IPS DF 19.7 (cell line): ENCODE results near the gene CTDSP1.

Experiments used
- DNase-seq: peaks from one replicate; pipeline ENCODE4 v3.0.0-alpha.2; 2013; ENCODE audit warnings: low read depth, low spot score

Gene CTDSP1

DNA sequence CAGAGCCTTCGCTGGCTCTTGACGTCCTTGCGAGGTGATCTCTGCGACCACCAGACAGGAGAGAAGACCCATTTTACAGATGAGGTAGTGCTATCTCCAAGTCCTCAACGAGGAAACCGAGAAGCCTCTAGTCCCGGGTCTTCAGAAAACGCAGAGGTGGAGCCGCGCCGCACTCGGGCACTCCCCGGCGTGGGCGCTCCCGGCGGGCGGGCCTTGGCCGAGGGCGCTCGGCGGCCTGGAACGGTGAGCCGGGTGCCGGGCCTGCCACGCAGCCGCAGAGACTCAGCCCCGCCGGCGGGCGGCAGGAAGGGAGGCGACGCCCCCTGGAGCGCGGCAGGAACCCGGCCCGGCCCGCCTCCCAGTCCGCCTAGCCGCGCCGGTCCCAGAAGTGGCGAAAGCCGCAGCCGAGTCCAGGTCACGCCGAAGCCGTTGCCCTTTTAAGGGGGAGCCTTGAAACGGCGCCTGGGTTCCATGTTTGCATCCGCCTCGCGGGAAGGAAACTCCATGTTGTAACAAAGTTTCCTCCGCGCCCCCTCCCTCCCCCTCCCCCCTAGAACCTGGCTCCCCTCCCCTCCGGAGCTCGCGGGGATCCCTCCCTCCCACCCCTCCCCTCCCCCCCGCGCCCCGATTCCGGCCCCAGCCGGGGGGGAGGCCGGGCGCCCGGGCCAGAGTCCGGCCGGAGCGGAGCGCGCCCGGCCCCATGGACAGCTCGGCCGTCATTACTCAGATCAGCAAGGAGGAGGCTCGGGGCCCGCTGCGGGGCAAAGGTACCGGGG, at the start of gene CTDSP1:
TSS of gene CTDSP1 (plus strand) at position 478 of the 776 bp plus-strand sequence. CDS start at position 701, 223 bp downstream.
- DNase-seq: peak; percentile 86

GRCh38 chr2:218354045-218354444, 45.6 kb upstream of the CTDSP1 start:
- DNase-seq: no peak

DNA sequence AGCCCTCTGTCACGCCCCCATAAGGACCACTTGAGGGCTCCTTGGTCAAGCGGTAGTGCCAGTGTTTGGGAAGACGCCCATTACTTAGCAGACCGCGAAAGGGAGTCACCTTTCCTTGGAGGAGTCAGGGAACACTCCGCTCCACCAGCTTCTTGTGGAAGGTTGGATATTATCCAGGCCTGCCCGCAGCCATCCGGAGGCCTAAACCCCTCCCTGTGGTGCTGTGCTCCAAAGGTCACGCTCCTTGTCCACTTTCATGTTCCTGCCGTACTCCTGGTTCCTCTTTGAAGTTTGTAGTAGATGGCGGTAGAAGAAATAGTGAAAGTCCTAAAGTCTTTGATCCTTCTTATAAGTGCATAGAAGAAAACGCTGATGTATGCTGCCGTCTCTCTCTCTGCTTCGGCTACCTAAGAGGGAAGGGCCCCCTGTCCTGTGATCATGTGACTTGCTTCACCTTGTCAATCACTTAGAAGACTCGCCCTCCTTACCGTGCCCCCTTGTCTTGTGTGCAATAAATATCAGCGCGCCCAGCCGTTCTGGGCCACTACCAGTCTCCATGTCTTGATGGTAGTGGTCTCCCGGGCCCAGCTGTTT, 44.7 kb upstream of the CTDSP1 start:
- no peak for DNase-seq

DNA sequence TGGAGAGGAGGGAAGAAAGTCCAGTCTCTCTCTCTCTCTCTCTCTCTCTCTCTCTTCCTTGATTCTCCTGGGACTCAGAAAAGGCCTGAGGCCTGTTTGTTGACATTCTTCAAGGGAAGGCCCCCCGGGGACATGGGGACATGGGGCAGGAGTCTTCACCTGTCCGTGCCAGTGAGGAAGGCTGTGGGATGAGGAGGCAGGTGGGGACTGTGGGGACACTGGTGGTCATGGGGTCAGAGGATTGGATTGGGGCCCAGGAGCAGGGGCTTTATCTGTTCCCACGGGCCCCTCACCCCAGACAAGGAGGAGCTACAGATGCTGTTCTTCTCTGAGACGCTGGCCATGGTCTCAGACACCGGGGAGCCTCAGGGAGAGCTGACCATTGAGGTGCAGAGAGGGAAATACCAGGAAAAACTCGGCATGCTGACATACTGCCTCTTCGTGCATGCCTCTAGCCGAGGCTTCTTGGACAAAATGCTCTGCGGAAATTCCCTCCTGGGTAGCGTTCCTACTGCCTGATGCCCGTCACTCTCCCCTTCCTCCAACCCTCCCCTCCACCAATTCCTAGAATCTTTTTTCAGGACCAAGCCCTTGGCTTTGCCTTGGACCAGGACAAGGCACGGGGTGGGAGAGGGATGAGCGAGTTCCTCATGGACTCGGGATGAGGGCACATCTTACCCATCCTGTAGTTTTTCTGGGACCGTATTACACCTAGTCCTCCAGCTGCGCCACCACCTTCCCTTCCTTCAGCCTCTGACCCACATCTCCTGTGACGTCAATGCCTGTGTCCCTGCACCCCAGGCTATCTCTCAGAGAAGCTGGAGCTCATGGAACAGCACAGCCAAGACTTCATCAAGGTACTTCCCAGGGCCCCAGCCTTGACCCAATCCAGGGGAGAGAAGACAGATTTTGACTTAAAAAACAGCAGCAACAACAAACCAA, 42.2 kb upstream of the CTDSP1 start:
- no peak for DNase-seq

GRCh38 chr2:218360453-218360852, 39.2 kb upstream of the CTDSP1 start:
- no peak for DNase-seq

GRCh38 chr2:218362606-218363005, 37.1 kb upstream of the CTDSP1 start:
- no peak for DNase-seq

DNA sequence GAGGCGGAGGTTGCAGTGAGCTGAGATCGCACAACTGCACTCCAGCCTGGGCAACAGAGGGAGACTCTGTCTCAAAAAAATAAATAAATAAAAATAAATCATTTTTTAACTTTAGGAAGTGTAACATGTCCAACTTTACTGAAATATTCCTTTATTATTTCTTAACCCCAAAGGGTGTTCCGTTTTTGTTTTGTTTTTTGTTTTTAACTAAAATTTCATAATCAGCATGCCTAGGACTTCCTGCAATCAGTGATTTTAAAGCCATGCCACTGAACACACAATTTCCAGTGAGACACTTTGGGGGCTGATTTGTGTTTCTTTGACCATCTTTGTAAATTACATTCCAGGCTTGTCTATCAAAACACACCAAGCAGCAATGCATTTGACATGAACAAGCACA, 35.9 kb upstream of the CTDSP1 start:
- no peak for DNase-seq

DNA sequence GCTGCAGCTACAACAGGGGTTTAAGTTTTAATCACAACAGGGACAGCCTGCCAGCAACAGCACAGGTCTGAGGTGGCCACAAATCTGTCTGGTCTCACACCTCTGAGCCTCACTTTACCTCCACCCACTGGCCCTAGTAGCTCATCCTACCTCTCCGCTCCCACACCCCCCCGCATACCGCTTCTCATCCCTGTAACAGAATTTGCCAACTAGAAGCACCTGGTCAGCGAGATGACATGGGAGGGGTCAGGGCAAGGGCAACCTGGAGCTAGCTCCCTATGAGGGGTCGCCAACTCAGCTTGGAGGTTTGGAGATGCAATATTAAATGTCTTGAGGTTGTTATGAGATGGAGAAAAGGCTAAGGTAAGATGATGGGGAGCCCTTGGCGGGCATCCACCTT, 35.5 kb upstream of the CTDSP1 start:
- DNase-seq: no peak

DNA sequence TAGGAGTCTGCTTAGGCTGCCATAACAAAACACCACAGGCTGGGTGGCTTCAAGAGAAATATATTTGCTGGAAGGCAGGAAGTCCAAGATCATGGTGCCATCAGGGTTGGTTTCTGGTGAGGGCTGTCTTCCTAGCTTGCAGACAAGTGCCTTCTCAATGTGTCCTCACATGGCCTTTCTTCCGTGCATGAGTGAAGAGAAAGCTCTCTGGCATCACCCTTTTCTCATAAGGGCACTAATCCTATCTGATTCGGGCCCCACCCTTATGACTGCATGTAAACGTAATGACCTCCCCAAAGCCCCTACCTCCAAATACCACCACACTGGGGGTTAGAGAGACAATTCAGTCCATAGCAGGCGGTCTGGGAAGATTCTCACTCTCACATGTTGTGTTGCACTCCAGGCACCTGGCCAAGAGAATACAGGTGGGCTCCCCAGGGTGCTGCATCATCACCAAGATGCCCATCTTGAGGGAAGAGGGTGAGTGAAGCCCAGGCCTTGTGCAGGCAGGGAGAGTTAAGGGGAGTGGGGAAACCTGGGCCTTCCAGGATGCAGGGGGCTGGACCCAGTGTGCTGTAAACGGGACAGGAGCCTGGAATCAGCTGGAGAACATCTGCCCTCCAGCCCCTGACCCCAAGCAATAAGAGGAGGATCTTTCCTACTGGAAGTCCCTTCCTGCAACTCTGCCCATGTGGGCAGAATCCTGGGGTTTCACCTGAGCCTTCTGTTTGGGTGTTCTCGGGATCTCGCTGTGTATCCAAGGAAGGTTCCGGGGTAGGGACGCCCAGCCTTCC, 32.9 kb upstream of the CTDSP1 start:
- DNase-seq: no peak

DNA sequence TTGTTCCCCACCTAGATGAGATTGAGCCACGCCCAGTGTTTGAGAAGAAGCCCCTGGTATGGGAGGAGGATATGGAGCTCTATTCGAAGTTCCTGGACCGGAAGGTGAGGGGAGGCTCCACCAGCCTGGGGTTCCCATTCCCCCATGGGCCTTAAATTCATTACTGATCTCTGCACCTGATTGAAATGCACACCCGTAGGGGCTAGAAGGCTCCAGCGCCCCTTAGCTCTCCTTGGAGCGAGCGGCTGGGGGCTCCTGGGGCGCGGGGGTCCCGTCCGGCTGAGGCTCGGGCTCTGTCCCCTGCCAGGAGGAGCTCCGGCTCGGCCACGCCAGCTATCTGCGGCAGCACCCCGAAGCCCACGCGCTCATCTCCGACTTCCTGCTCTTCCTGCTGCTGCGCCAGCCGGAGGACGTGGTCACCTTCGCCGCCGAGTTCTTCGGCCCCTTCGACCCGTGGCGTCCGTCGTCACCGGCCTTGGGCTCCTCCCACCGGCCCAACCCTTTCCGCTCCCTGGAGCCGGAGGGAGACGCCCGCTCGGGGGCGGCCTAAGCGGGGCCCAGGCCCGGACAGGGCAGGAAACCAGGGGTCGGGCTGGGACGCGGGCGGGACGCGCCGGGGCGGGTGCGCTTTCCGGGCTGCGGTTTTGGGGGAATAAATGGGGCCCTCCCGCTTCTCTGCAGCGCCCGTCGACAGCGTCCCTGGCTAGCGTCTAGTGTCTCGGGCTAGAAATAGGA, 32.1 kb upstream of the CTDSP1 start:
- no peak for DNase-seq

- DNase-seq: no peak
Measured at GRCh38 chr2:218368150-218368528, 31.5 kb upstream of the CTDSP1 start.

DNA sequence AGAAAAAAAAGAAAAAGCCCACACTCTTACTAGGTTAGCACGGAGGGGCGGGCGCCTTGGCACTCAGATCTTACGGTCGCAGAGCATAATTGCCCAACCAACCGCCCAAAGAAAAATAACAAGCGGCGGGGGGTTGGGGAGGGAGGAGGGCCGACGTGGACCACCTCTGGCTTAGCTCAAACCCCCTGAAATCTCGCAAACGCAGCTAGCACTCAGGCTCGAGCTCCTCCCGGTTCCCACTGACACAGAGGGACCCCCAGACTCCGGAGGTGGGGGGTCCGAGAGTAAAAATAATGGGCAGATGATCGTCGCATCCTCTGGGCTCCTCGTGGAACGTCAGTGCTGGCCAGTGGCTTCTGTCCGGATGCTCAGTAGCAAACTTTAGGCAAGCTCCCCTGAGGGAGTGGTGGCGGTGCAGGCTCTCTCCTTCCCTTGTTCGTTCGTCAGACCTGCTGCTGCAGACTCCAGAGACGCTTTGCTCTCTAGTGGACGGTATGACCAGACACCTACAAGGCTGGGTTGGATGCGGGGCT, 31.0 kb upstream of the CTDSP1 start:
- DNase-seq: no peak

GRCh38 chr2:218369330-218369729, 30.3 kb upstream of the CTDSP1 start:
- no peak for DNase-seq

- no peak for DNase-seq
Measured at GRCh38 chr2:218370410-218371063, 29.1 kb upstream of the CTDSP1 start.

DNA sequence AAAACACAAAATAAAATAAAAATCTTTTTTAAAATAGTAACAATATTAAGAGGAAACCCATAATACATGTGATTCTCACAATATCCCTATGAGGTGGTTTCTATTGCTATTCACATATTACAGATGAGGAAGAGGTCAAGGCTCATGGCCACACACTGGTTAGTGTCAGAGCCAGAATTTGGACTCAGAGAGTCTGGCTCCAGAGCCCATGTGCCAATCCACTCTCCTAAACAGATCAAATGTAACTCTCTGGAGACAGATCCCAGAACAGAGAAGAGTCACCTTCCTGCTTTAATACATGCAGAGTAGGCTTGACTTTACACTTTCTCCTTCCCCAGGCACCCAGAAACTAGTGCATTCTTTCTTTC, 27.7 kb upstream of the CTDSP1 start:
- no peak for DNase-seq

DNA sequence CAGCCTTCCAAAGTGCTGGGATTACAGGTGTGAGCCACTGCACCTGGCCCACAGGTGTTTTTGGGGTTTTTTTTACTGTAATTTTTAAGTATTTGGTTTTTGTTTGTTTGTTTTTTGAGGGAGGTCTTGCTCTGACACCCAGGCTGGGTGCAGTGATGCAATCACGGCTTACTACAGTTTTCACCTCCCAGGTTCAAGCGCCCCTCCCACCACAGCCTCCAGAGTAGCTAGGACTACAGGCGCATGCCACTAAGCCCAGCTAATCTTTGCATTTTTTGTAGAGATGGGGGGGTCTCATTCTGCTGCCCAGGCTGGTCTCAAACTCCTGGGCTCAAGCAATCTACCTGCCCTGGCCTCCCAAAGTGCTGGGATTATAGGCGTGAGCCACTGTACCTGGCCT, 24.9 kb upstream of the CTDSP1 start:
- no peak for DNase-seq

- DNase-seq: no peak
Measured at GRCh38 chr2:218375212-218375611, 24.5 kb upstream of the CTDSP1 start.

DNA sequence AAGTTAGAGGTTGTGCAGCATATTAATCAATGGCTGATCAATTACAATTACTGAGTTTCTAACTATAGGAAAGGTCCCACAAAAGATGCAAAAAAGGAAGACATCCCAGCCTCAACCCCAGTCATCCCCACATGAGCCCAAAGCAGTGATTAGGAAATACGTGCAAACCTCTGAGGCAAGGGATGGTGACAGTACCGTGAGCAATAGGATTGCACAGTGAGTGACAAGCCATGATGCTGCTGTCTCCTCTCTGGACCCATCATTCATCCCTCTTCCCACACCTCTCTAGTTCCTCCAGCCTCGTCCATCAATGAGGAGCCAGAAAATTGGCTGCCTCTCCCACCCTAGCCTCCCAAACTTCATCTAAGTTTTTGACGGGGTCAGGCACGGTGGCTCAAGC, 21.6 kb upstream of the CTDSP1 start:
- no peak for DNase-seq

GRCh38 chr2:218381916-218382366, 17.7 kb upstream of the CTDSP1 start, which contains the start of gene SLC11A1:
TSS of gene SLC11A1 (plus strand) at chr2:218382273. CDS start at chr2:218382369, 96 bp downstream.
- DNase-seq: no peak

DNA sequence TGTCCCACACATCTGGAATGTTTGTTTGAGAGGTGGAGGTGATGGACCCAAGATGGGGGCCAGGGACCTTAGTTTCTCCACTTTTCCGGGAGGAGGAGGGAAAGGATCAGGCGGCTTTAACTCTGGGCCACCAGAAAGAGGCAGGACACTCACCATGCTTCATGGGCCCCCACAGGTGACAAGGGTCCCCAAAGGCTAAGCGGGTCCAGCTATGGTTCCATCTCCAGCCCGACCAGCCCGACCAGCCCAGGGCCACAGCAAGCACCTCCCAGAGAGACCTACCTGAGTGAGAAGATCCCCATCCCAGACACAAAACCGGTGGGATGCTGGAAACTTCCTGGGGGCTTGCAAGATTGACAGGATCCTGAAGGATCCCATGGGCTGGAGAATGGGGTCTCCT, 16.9 kb upstream of the CTDSP1 start:
- no peak for DNase-seq
